HCT116 (cell line): ENCODE results near the gene NAV3. TPM values are rescaled to one million over a fixed set of nuclear protein-coding genes. Genes with fewer than 3 reads are reported as not detected.
A peak's percentile ranks its signal among the peaks of the same experiment; 100 is the strongest.

Source experiments
- ATAC-seq: fragments of 200-7000 bp; cut with Tn5 transposase; 2 replicates; pipeline ENCODE4 v1.9.1; 2020; ENCODE audit warnings: mild to moderate bottlenecking, moderate library complexity
- BruUV-seq: library from RNA; stranded (reverse); fragments of 400-500 nt; replicated peaks from 2 replicates; lab custom pipeline; 2021; lab: Mats Ljungman, UMichigan
- CTCF ChIA-PET: fragments of 300-600 bp; sonication (Branson Sonifier 250); formaldehyde crosslinking; loops from one replicate; lab custom pipeline; 2021; ENCODE audit warnings: antibody characterized with exemption; lab: Charles Lee
- POLR2A ChIA-PET: fragments of 300-600, 350-600 bp; sonication (Branson Sonifier 250); formaldehyde crosslinking; loops from one replicate; lab custom pipeline; 2021; ENCODE audit warnings: antibody characterized with exemption; lab: Charles Lee
- RAD21 ChIA-PET, 2 experiments: fragments of 300-600 bp; sonication (Branson Sonifier 250); formaldehyde crosslinking; loops; one replicate each; lab custom pipeline; 2023; ENCODE audit warnings: low total read pairs in 2 of 2; ENCODE audit not compliant: uncharacterized antibody in 2 of 2, unreplicated experiment in 2 of 2, low non-redundant PET in 1 of 2; lab: Charles Lee
- DNase-seq: peaks from one replicate; pipeline ENCODE4 v3.0.0-alpha.2; 2010; ENCODE audit warnings: low read depth, low spot score
- H2AFZ ChIP-seq: fragments of 200-600 bp; shearing (Covaris generic), sonication (generic); 2 replicates; pipeline ENCODE4 v1.6.1; 2017; ENCODE audit warnings: low read depth, mixed run types, mixed read lengths, antibody characterized with exemption, low read length; ENCODE audit not compliant: poor library complexity, severe bottlenecking
- H3K27ac ChIP-seq: 2 replicates; pipeline ENCODE4 v1.5.1; 2012; ENCODE audit warnings: low read depth, low read length
- H3K27me3 ChIP-seq: fragments of 200-600 bp; sonication (generic); 2 replicates; pipeline ENCODE4 v1.6.1; 2016; ENCODE audit warnings: mixed run types, low read length, mixed read lengths; ENCODE audit not compliant: insufficient read depth
- H3K36me3 ChIP-seq, 2 experiments: fragments of 200-500 bp in 1 of 2; fragments of 200-600 bp in 1 of 2; sonication (Bioruptor generic) in 1 of 2; sonication (generic) in 1 of 2; 2 replicates each; pipeline versions ENCODE4 v1.5.1 to v1.6.1; 2014 to 2016; ENCODE audit warnings: low read length in 2 of 2, inconsistent platforms in 1 of 2, mixed read lengths in 1 of 2, mixed run types in 1 of 2; ENCODE audit not compliant: insufficient read depth in 2 of 2, control insufficient read depth in 1 of 2
- H3K4me1 ChIP-seq, 2 experiments: fragments of 200-600 bp in 1 of 2; sonication (generic) in 1 of 2; 2 replicates each; pipeline versions ENCODE4 v1.5.1 to v1.6.1; 2012 to 2017; ENCODE audit warnings: low read length in 2 of 2, inconsistent platforms in 1 of 2, mild to moderate bottlenecking in 1 of 2, mixed read lengths in 1 of 2, mixed run types in 1 of 2, moderate library complexity in 1 of 2; ENCODE audit not compliant: insufficient read depth in 2 of 2, control insufficient read depth in 1 of 2
- H3K4me2 ChIP-seq: fragments of 200-600 bp; sonication (generic); 2 replicates; pipeline ENCODE4 v1.6.1; 2017; ENCODE audit warnings: mixed run types, low read length, mixed read lengths
- H3K4me3 ChIP-seq, 2 experiments: fragments of 200-600 bp in 1 of 2; sonication (generic) in 1 of 2; replicated peaks in 1 of 2; 2 replicates each; pipeline ENCODE4 v1.5.1; 2011 to 2016; ENCODE audit warnings: low read length in 2 of 2, control low read depth in 1 of 2, low read depth in 1 of 2, mild to moderate bottlenecking in 1 of 2, mixed read lengths in 1 of 2, mixed run types in 1 of 2
- H3K79me2 ChIP-seq: fragments of 200-600 bp; sonication (generic); 2 replicates; pipeline ENCODE4 v1.6.1; 2017; ENCODE audit warnings: mild to moderate bottlenecking, mixed run types, low read length, moderate library complexity, mixed read lengths; ENCODE audit not compliant: insufficient read depth
- H3K9ac ChIP-seq: fragments of 200-600 bp; sonication (generic); 2 replicates; pipeline ENCODE4 v1.6.1; 2016; ENCODE audit warnings: low read length, mixed read lengths
- H3K9me2 ChIP-seq: fragments of 200-600 bp; sonication (generic), shearing (Covaris generic); 2 replicates; pipeline ENCODE4 v1.6.1; 2017; ENCODE audit warnings: mixed run types, mild to moderate bottlenecking, moderate library complexity; ENCODE audit not compliant: insufficient read depth
- H3K9me3 ChIP-seq, 2 experiments: fragments of 200-500 bp in 1 of 2; fragments of 200-600 bp in 1 of 2; sonication (Bioruptor generic) in 1 of 2; sonication (generic) in 1 of 2; 2 replicates each; pipeline ENCODE4 v1.6.1; 2014 to 2017; ENCODE audit warnings: low read length in 2 of 2, mixed read lengths in 2 of 2, inconsistent platforms in 1 of 2, low read depth in 1 of 2, mild to moderate bottlenecking in 1 of 2, mixed run types in 1 of 2, moderate library complexity in 1 of 2; ENCODE audit not compliant: control insufficient read depth in 1 of 2, insufficient read depth in 1 of 2
- H4K20me1 ChIP-seq: fragments of 200-600 bp; sonication (generic), shearing (Covaris generic); 2 replicates; pipeline ENCODE4 v1.6.1; 2017; ENCODE audit warnings: mixed run types, mild to moderate bottlenecking, moderate library complexity; ENCODE audit not compliant: insufficient read depth
- EGR1 ChIP-seq: IDR thresholded peaks from 2 replicates; pipeline ENCODE4 v1.6.1; 2012; ENCODE audit warnings: low read depth
- ELF1 ChIP-seq: IDR thresholded peaks from 2 replicates; pipeline ENCODE4 v1.6.1; 2012; ENCODE audit warnings: low read depth, borderline replicate concordance
- FOSL1 ChIP-seq: IDR thresholded peaks from 2 replicates; pipeline ENCODE4 v1.6.1; 2012; ENCODE audit warnings: low read depth
- JUND ChIP-seq: IDR thresholded peaks from 2 replicates; pipeline ENCODE4 v1.6.1; 2012
- SIN3A ChIP-seq: IDR thresholded peaks from 2 replicates; pipeline ENCODE4 v1.6.1; 2012; ENCODE audit warnings: low read depth
- YY1 ChIP-seq: IDR thresholded peaks from 2 replicates; pipeline ENCODE4 v1.6.1; 2011; ENCODE audit warnings: low read length, low read depth, moderate library complexity, mild to moderate bottlenecking; ENCODE audit not compliant: insufficient replicate concordance; ENCODE audit errors: extremely low read depth
- ZFX ChIP-seq: fragments of 450-650 bp; IDR thresholded peaks from 2 replicates; pipeline ENCODE4 v1.6.1; 2017
- ZNF274 ChIP-seq: fragments of 200-500 bp; sonication (Bioruptor generic); IDR thresholded peaks from 2 replicates; pipeline ENCODE4 v1.6.1; 2014; ENCODE audit warnings: mild to moderate bottlenecking, low read depth, low read length, inconsistent platforms
- intact Hi-C: fragments of 100-400 bp; cut with micrococcal nuclease; formaldehyde crosslinking; loops from 2 replicates; pipeline ENCODE4 v1.10.0; 2022
- total RNA-seq: library from RNA; stranded (reverse); gene quantifications from one replicate; pipeline ENCODE4 v1.2.1, GENCODE V29; 2021; ENCODE audit not compliant: unreplicated experiment
- TF ChIP-seq, protein P1 (sequence below), 3 experiments: fragments of 200-600 bp in 1 of 3; sonication (generic) in 1 of 3; IDR thresholded peaks in 2 of 3; conservative IDR thresholded peaks in 1 of 3; 2 replicates each; pipeline ENCODE4 v1.5.1; 2012 to 2017; ENCODE audit warnings: low read depth in 2 of 3, low read length in 2 of 3, antibody characterized with exemption in 1 of 3, borderline replicate concordance in 1 of 3, control low read depth in 1 of 3, mild to moderate bottlenecking in 1 of 3, mixed read lengths in 1 of 3, mixed run types in 1 of 3, moderate library complexity in 1 of 3; ENCODE audit not compliant: insufficient read depth in 1 of 3

The NAV3 gene
- total RNA-seq, 1 experiment from 2014 or later, result 7.8 TPM

DNA sequence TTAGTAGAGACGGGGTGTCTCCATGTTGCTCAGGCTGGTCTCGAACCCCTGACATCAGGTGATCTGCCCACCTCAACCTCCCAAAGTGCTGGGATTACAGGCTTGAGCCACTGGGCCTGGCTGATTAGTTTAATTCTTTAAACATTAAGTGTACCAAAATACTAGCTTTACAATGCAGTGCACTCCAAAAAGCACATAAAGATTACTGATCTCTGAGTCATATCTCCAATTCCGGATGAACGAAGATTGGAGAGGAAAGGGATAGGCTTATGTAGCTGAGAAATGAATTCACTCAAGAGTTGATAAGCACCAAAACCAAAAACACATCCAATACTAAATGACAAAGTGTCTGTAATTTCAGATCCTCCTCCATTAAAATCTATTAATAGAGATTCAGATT, 15.1 kb downstream of the NAV3 start (continued):
- TF ChIP-seq FOSL1 (peak; percentile 62), EGR1 (no peak), JUND (0 out of 2 replicates have a peak, but pooled peaks have one; percentile 19), ELF1 (no peak), YY1 (no peak), ZFX (no peak), ZNF274 (no peak)
- TF ChIP-seq, protein P1, sequence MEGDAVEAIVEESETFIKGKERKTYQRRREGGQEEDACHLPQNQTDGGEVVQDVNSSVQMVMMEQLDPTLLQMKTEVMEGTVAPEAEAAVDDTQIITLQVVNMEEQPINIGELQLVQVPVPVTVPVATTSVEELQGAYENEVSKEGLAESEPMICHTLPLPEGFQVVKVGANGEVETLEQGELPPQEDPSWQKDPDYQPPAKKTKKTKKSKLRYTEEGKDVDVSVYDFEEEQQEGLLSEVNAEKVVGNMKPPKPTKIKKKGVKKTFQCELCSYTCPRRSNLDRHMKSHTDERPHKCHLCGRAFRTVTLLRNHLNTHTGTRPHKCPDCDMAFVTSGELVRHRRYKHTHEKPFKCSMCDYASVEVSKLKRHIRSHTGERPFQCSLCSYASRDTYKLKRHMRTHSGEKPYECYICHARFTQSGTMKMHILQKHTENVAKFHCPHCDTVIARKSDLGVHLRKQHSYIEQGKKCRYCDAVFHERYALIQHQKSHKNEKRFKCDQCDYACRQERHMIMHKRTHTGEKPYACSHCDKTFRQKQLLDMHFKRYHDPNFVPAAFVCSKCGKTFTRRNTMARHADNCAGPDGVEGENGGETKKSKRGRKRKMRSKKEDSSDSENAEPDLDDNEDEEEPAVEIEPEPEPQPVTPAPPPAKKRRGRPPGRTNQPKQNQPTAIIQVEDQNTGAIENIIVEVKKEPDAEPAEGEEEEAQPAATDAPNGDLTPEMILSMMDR (IDR thresholded peaks at IDR 0.05 in 2 of 3, conservative IDR thresholded peaks at IDR 0.05 in 1 of 3; ENCODE audit: borderline replicate concordance in 1 of 3, insufficient read depth in 1 of 3, low read depth in 2 of 3, low read length in 2 of 3), result no peak

DNA sequence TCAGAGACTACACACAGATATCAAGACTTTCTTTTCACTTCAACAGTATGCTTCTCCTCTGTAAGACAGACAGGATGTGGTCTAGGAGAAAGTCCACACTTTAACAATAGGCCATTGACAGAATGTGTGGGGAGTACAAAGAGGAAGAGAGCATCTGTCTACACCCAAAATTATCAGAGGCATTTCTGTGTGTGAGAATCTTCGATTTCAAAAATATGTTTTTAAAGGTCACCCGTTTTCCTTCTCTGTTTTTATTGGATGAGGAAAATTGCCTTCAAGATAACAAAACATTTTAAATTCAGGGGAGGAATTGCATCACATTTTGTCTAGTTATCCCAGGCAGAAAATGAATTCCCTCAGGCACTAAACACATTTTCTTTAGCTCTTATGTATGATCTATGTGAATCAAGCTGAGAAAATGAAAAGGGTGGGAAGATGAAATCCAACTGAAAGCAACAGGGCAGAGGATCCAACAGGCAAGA, 16.4 kb downstream of the NAV3 start:
- no peak for DNase-seq
- intact Hi-C loops, result no loop called here
- Histone ChIP-seq H3K79me2 (no peaks in the 10 kb centered on the region), H3K9me3 (no peaks in the 10 kb centered on the region), H3K9ac (no peak overlapping the region), H2AFZ (peak overlapping the region; percentile 55), H3K9me2 (no peaks in the 10 kb centered on the region), H3K36me3 (no peaks in the 10 kb centered on the region), H3K27me3 (no peaks in the 10 kb centered on the region)
- ChIA-PET RAD21 (no interaction called here), POLR2A (no interaction called here)
- TF ChIP-seq SIN3A, result no peak
- TF ChIP-seq, all 23 proteins: peak for 0
- no peak overlapping the region for H3K4me3 ChIP-seq
- H3K4me1 ChIP-seq, result peaks cover 33 to 43% of the 10 kb centered on the region in 2 experiments
- peak overlapping the region; percentile 56 for H3K4me2 ChIP-seq
- H4K20me1 ChIP-seq, result no peaks in the 10 kb centered on the region
- H3K27ac ChIP-seq, result peak overlapping the region; percentile 67
- CTCF ChIA-PET, result no interaction called here
- 0 out of 2 replicates have a peak, but pooled peaks have one; percentile 39 for ATAC-seq
- no TSS peak for BruUV-seq
